SK-N-SH (cell line): ENCODE results near the gene DAB2. TPM values are rescaled to one million over a fixed set of nuclear protein-coding genes. Genes with fewer than 3 reads are reported as not detected.
A peak's percentile ranks its signal among the peaks of the same experiment; 100 is the strongest.

Experiments used
- CTCF ChIA-PET: fragments of 300-600, 350-600 bp; formaldehyde crosslinking; extraction: SDS; loops from one replicate; lab custom pipeline; 2021; lab: Yijun Ruan, JAX
- POLR2A ChIA-PET: fragments of 350-600 bp; sonication (Branson Sonifier 250); formaldehyde crosslinking; extraction: SDS; loops from one replicate; lab custom pipeline; 2020; ENCODE audit warnings: antibody characterized with exemption, inconsistent platforms; lab: Yijun Ruan, JAX
- DNase-seq: peaks from one replicate; pipeline ENCODE4 v3.0.0; 2012
- H2AFZ ChIP-seq: fragments of 200-600 bp; sonication (generic); 2 replicates; pipeline ENCODE4 v1.8.1; 2016; ENCODE audit warnings: antibody characterized with exemption, mild to moderate bottlenecking, low read depth
- H3F3A ChIP-seq: fragments of 200-600 bp; sonication (generic); replicated peaks from 2 replicates; pipeline ENCODE3; 2016; ENCODE audit warnings: antibody characterized with exemption, mild to moderate bottlenecking; ENCODE audit not compliant: insufficient read depth
- H3K27ac ChIP-seq, 2 experiments: fragments of 200-500 bp in 1 of 2; fragments of 200-600 bp in 1 of 2; sonication (Bioruptor generic) in 1 of 2; sonication (generic), shearing (Covaris generic) in 1 of 2; 2 replicates each; pipeline versions ENCODE4 v1.5.1 to v1.6.1; 2014 to 2016; ENCODE audit warnings: low read depth in 2 of 2, inconsistent platforms in 1 of 2, low read length in 1 of 2, mild to moderate bottlenecking in 1 of 2, mixed read lengths in 1 of 2
- H3K27me3 ChIP-seq: fragments of 200-600 bp; sonication (generic), shearing (Covaris generic); 2 replicates; pipeline ENCODE4 v1.6.1; 2016; ENCODE audit warnings: mixed run types; ENCODE audit not compliant: insufficient read depth
- H3K36me3 ChIP-seq, 2 experiments: fragments of 200-500 bp in 1 of 2; fragments of 200-600 bp in 1 of 2; sonication (Bioruptor generic) in 1 of 2; sonication (generic) in 1 of 2; replicated peaks in 1 of 2; 2 replicates each; pipeline versions ENCODE3 to v1.5.1; 2014 to 2016; ENCODE audit warnings: low read length in 1 of 2, mild to moderate bottlenecking in 1 of 2; ENCODE audit not compliant: insufficient read depth in 2 of 2, control insufficient read depth in 1 of 2
- H3K4me1 ChIP-seq, 2 experiments: fragments of 200-500 bp in 1 of 2; fragments of 200-600 bp in 1 of 2; sonication (Bioruptor generic) in 1 of 2; sonication (generic), shearing (Covaris generic) in 1 of 2; 2 replicates each; pipeline versions ENCODE4 v1.5.1 to v1.6.1; 2014 to 2016; ENCODE audit warnings: low read depth in 1 of 2, low read length in 1 of 2, mixed run types in 1 of 2; ENCODE audit not compliant: insufficient read depth in 2 of 2, control insufficient read depth in 1 of 2
- H3K4me2 ChIP-seq: fragments of 200-600 bp; sonication (generic), shearing (Covaris generic); 2 replicates; pipeline ENCODE4 v1.6.1; 2017; ENCODE audit warnings: mixed run types
- H3K4me3 ChIP-seq, 2 experiments: fragments of 200-500 bp in 1 of 2; fragments of 200-600 bp in 1 of 2; sonication (Bioruptor generic) in 1 of 2; sonication (generic), shearing (Covaris generic) in 1 of 2; 2 replicates each; pipeline versions ENCODE4 v1.5.1 to v1.8.1; 2014 to 2016; ENCODE audit warnings: low read depth in 2 of 2, inconsistent platforms in 1 of 2, low read length in 1 of 2, mild to moderate bottlenecking in 1 of 2, mixed read lengths in 1 of 2, moderate library complexity in 1 of 2
- H3K79me2 ChIP-seq: fragments of 200-600 bp; sonication (generic); 2 replicates; pipeline ENCODE4 v1.8.1; 2017; ENCODE audit warnings: mild to moderate bottlenecking; ENCODE audit not compliant: insufficient read depth
- H3K9ac ChIP-seq: fragments of 200-600 bp; sonication (generic); 2 replicates; pipeline ENCODE4 v1.6.1; 2017; ENCODE audit warnings: mixed run types
- H3K9me2 ChIP-seq: fragments of 200-600 bp; sonication (generic); 2 replicates; pipeline ENCODE4 v1.6.1; 2017; ENCODE audit warnings: mixed run types
- H3K9me3 ChIP-seq: fragments of 200-600 bp; sonication (generic); 2 replicates; pipeline ENCODE4 v1.6.1; 2017; ENCODE audit warnings: mixed run types, mild to moderate bottlenecking, moderate library complexity
- H4K20me1 ChIP-seq: fragments of 200-600 bp; sonication (generic); 2 replicates; pipeline ENCODE4 v1.6.1; 2017; ENCODE audit warnings: mild to moderate bottlenecking, mixed run types; ENCODE audit not compliant: insufficient read depth
- EP300 ChIP-seq, 2 experiments: IDR thresholded peaks; 2 replicates each; pipeline versions ENCODE4 v1.4.0 to v1.6.1; 2012; ENCODE audit warnings: borderline replicate concordance in 1 of 2, low read depth in 1 of 2, low read length in 1 of 2
- FOSL2 ChIP-seq: IDR thresholded peaks from 2 replicates; pipeline ENCODE4 v1.4.0; 2012; ENCODE audit warnings: low read depth, mild to moderate bottlenecking, moderate library complexity, borderline replicate concordance
- GABPA ChIP-seq: IDR thresholded peaks from 2 replicates; pipeline ENCODE4 v1.4.0; 2012; ENCODE audit warnings: low read depth, mild to moderate bottlenecking
- JUND ChIP-seq: IDR thresholded peaks from 2 replicates; pipeline ENCODE4 v1.4.0; 2012
- MAX ChIP-seq: IDR thresholded peaks from 2 replicates; pipeline ENCODE4 v1.4.0; 2012; ENCODE audit warnings: low read depth
- MEF2A ChIP-seq: IDR thresholded peaks from 2 replicates; pipeline ENCODE4 v1.4.0; 2012; ENCODE audit warnings: low read depth, borderline replicate concordance
- NRF1 ChIP-seq: IDR thresholded peaks from 2 replicates; pipeline ENCODE4 v1.6.1; 2012; ENCODE audit warnings: low read depth, mild to moderate bottlenecking, low read length
- REST ChIP-seq: IDR thresholded peaks from 2 replicates; pipeline ENCODE4 v1.6.1; 2012; ENCODE audit warnings: mild to moderate bottlenecking, low read depth, low read length, moderate library complexity
- SIN3A ChIP-seq: IDR thresholded peaks from 2 replicates; pipeline ENCODE4 v1.6.1; 2012; ENCODE audit warnings: low read depth, mild to moderate bottlenecking, low read length, moderate library complexity, borderline replicate concordance
- SMC3 ChIP-seq: IDR thresholded peaks from 2 replicates; pipeline ENCODE4 v1.6.1; 2012; ENCODE audit warnings: low read depth, low read length, improper control_type of control experiment
- WGBS: methylation state at CpG from one replicate; pipeline ENCODE4 v1.1.6; 2017; ENCODE audit warnings: low lambda C conversion rate; 5-methylcytosine and 5-hydroxymethylcytosine counted together
- polyA plus RNA-seq, 3 experiments: library from polyadenylated mRNA; depleted of rRNA; stranded (reverse); fragments of >200 nt; gene quantifications; 2 replicates each; pipeline ENCODE4 v1.2.3, GENCODE V29; 2012
- TF ChIP-seq, protein P1 (sequence below): IDR thresholded peaks from 2 replicates; pipeline ENCODE4 v1.4.0; 2012; ENCODE audit warnings: low read depth, borderline replicate concordance
- TF ChIP-seq, protein P2 (sequence below): IDR thresholded peaks from 2 replicates; pipeline ENCODE4 v1.4.0; 2012; ENCODE audit warnings: low read depth, borderline replicate concordance
- TF ChIP-seq, protein P3 (sequence below): fragments of 200-600 bp; sonication (generic); IDR thresholded peaks from 2 replicates; pipeline ENCODE4 v1.6.1; 2017; ENCODE audit warnings: antibody characterized with exemption, mild to moderate bottlenecking, moderate library complexity

The DAB2 gene
- polyA plus RNA-seq, 1 of the 3 experiments (the other 2 are of a cell fraction) = 23.7 TPM

DNA sequence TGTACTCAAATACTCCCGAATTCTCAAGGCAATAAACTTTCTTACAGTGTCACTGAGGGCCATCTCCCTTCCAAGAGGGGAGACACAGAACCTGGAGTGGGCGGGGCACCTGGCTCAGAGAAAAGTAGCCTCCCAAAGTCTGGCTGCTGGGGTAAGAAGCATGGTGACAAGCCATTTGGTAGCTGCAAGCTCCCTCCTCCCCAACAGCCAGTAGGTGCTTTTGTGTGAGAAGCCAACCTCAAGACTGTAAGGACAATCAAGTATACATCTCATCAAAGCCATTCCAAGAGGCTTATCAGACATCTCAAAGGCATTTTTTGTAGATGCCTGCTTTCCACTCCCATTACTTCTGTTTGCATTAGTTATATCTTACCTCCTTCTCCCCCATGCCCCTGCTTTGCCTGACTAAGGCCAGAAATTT is 1.4 kb downstream of the DAB2 start:
- no peaks in the 10 kb centered on the region for H3K36me3 ChIP-seq
- POLR2A ChIA-PET = no interaction called here
- TF ChIP-seq JUND (no peak), MEF2A (no peak), SIN3A (no peak), FOSL2 (no peak), SMC3 (no peak), NRF1 (no peak), MAX (no peak), GABPA (no peak), REST (no peak), EP300 (IDR thresholded peaks at IDR 0.05; ENCODE audit: borderline replicate concordance in 1 of 2, low read depth in 1 of 2, low read length in 1 of 2) (no peak)
- TF ChIP-seq, protein P1, sequence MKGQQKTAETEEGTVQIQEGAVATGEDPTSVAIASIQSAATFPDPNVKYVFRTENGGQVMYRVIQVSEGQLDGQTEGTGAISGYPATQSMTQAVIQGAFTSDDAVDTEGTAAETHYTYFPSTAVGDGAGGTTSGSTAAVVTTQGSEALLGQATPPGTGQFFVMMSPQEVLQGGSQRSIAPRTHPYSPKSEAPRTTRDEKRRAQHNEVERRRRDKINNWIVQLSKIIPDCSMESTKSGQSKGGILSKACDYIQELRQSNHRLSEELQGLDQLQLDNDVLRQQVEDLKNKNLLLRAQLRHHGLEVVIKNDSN = no peak
- TF ChIP-seq, protein P2, sequence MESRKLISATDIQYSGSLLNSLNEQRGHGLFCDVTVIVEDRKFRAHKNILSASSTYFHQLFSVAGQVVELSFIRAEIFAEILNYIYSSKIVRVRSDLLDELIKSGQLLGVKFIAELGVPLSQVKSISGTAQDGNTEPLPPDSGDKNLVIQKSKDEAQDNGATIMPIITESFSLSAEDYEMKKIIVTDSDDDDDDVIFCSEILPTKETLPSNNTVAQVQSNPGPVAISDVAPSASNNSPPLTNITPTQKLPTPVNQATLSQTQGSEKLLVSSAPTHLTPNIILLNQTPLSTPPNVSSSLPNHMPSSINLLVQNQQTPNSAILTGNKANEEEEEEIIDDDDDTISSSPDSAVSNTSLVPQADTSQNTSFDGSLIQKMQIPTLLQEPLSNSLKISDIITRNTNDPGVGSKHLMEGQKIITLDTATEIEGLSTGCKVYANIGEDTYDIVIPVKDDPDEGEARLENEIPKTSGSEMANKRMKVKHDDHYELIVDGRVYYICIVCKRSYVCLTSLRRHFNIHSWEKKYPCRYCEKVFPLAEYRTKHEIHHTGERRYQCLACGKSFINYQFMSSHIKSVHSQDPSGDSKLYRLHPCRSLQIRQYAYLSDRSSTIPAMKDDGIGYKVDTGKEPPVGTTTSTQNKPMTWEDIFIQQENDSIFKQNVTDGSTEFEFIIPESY = no peak
- TF ChIP-seq, protein P3, sequence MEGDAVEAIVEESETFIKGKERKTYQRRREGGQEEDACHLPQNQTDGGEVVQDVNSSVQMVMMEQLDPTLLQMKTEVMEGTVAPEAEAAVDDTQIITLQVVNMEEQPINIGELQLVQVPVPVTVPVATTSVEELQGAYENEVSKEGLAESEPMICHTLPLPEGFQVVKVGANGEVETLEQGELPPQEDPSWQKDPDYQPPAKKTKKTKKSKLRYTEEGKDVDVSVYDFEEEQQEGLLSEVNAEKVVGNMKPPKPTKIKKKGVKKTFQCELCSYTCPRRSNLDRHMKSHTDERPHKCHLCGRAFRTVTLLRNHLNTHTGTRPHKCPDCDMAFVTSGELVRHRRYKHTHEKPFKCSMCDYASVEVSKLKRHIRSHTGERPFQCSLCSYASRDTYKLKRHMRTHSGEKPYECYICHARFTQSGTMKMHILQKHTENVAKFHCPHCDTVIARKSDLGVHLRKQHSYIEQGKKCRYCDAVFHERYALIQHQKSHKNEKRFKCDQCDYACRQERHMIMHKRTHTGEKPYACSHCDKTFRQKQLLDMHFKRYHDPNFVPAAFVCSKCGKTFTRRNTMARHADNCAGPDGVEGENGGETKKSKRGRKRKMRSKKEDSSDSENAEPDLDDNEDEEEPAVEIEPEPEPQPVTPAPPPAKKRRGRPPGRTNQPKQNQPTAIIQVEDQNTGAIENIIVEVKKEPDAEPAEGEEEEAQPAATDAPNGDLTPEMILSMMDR = no peak
- TF ChIP-seq, all 33 proteins: peak for 0
- Histone ChIP-seq H2AFZ (no peak overlapping the region), H3K4me1 (peaks cover 2 to 15% of the 10 kb centered on the region in 2 experiments), H3K9ac (peak overlapping the region; percentile 84), H3K4me2 (peak overlapping the region; percentile 82), H4K20me1 (peaks cover 4% of the 10 kb centered on the region; the same call in 1 of the 2 replicates), H3K79me2 (peaks cover 62% of the 10 kb centered on the region), H3F3A (peaks cover 8% of the 10 kb centered on the region), H3K9me3 (no peaks in the 10 kb centered on the region), H3K4me3 (peak overlapping the region; percentile 57 to 83; a peak in 3 of 4 replicates), H3K9me2 (no peaks in the 10 kb centered on the region), H3K27ac (peak overlapping the region; percentile 71 to 76; a peak in 3 of 4 replicates), H3K27me3 (no peaks in the 10 kb centered on the region; the same call in 1 of the 2 replicates)
- CTCF ChIA-PET = interaction anchor here (0.6 to 2.0 kb wide), 2 partner anchors 124 to 202 kb away, joined by 4 to 5 read pairs; no protein-coding TSS in a partner anchor
- no peak for DNase-seq
- 25% methylated on average over 2 of the region's 2 CpGs for WGBS
